Upper lobe of left lung (tissue), 6 donors: ENCODE data around the gene LYPD6B. TPM values are rescaled to one million over a fixed set of nuclear protein-coding genes. Genes with fewer than 3 reads are reported as not detected.

ENCODE experiments used
- ATAC-seq, 2 donors: fragments of 200-7000 bp; cut with Tn5 transposase; one replicate each; pipeline ENCODE4 v1.9.1; 2022; ENCODE audit warnings: mild to moderate bottlenecking in 2 of 2, moderate library complexity in 2 of 2; ENCODE audit not compliant: low FRiP score in 2 of 2
- DNase-seq, 2 donors: peaks; one replicate each; pipeline ENCODE4 v3.0.0-alpha.2; 2019 to 2020
- H3K27ac ChIP-seq, 4 donors: fragments of 200-600 bp; sonication (generic); one replicate each; pipeline ENCODE4 v1.5.1; 2016 to 2019
- H3K27me3 ChIP-seq, 4 donors: fragments of 200-600 bp; sonication (generic); one replicate each; pipeline ENCODE4 v1.5.1; 2017 to 2019
- H3K36me3 ChIP-seq, 4 donors: fragments of 200-600 bp; sonication (generic); one replicate each; pipeline ENCODE4 v1.5.1; 2016 to 2019
- H3K4me1 ChIP-seq, 4 donors: fragments of 200-600 bp; sonication (generic); one replicate each; pipeline ENCODE4 v1.5.1; 2018 to 2019
- H3K4me3 ChIP-seq, 4 donors: fragments of 200-600 bp; sonication (generic); one replicate each; pipeline ENCODE4 v1.5.1; 2017 to 2019; ENCODE audit warnings: mild to moderate bottlenecking in 2 of 4, moderate library complexity in 1 of 4
- H3K9me3 ChIP-seq, 4 donors: fragments of 200-600 bp; sonication (generic); one replicate each; pipeline ENCODE4 v1.5.1; 2018 to 2019
- CTCF ChIP-seq, 6 experiments: fragments of 450-650 bp in 4 of 6; fragments of 200-600 bp in 2 of 6; sonication (generic) in 2 of 6; IDR thresholded peaks; one replicate each; pipeline ENCODE4 v1.5.1; 2016 to 2019; ENCODE audit warnings: antibody characterized with exemption in 6 of 6
- EP300 ChIP-seq, 4 donors: sonication (generic); formaldehyde crosslinking; IDR thresholded peaks; one replicate each; pipeline ENCODE4 v1.5.1; 2017; ENCODE audit warnings: antibody characterized with exemption in 4 of 4, control low read depth in 2 of 4
- POLR2A ChIP-seq, 4 donors: fragments of 450-650 bp; IDR thresholded peaks; one replicate each; pipeline ENCODE4 v1.5.1; 2016 to 2017; ENCODE audit warnings: antibody characterized with exemption in 4 of 4, mild to moderate bottlenecking in 2 of 4
- POLR2AphosphoS5 ChIP-seq, 2 donors: sonication (generic); formaldehyde crosslinking; IDR thresholded peaks; one replicate each; pipeline ENCODE4 v1.5.1; 2017; ENCODE audit warnings: antibody characterized with exemption in 2 of 2
- WGBS, 2 donors: methylation state at CpG; one replicate each; pipeline ENCODE4 v1.1.5; 2017 to 2018; 5-methylcytosine and 5-hydroxymethylcytosine counted together
- total RNA-seq, 6 donors: library from RNA; depleted of rRNA in 4 of 6; stranded (reverse); fragments of >200 nt in 4 of 6; gene quantifications; one replicate each; pipeline versions ENCODE4 v1.1.0 to v1.2.1, GENCODE V29; 2016 to 2021
- donor health status: DM: no; HTN: no; CAD: no; lungs with moderate emphysema.
- donor health status: DM: no; HTN: yes; CAD: no; lungs with severe emphysema.

LYPD6B gene
- total RNA-seq, 6 donors from 2014 or later: 0.43 to 6.7 (median 1.1) TPM; not detected in 2

GRCh38 chr2:149098701-149099100 lies 60.2 kb downstream of the LYPD6B start:
- no peak overlapping the region for H3K4me3 ChIP-seq
- H3K36me3 ChIP-seq: no peaks in the 10 kb centered on the region
- H3K9me3 ChIP-seq: no peaks in the 10 kb centered on the region
- WGBS, 2 donors: 60 to 63% methylated on average over 2 of the region's 2 CpGs
- peaks cover 0 to 2% (median 0%) of the 10 kb centered on the region in 4 donors for H3K4me1 ChIP-seq
- H3K27ac ChIP-seq: no peak overlapping the region
- no peak for TF ChIP-seq POLR2A (IDR thresholded peaks at IDR 0.05)
- TF ChIP-seq EP300 (IDR thresholded peaks at IDR 0.05): no peak
- TF ChIP-seq POLR2AphosphoS5 (IDR thresholded peaks at IDR 0.05): no peak
- H3K27me3 ChIP-seq: no peaks in the 10 kb centered on the region
- DNase-seq (no peak), ATAC-seq (no peak)

GRCh38 chr2:149099298-149099697 lies 60.8 kb downstream of the LYPD6B start:
- H3K27me3 ChIP-seq: no peaks in the 10 kb centered on the region
- TF ChIP-seq CTCF (IDR thresholded peaks at IDR 0.05): no peak
- no peak for TF ChIP-seq POLR2A (IDR thresholded peaks at IDR 0.05)
- TF ChIP-seq EP300 (IDR thresholded peaks at IDR 0.05): no peak
- no peak for TF ChIP-seq POLR2AphosphoS5 (IDR thresholded peaks at IDR 0.05)
- no peaks in the 10 kb centered on the region for H3K36me3 ChIP-seq
- WGBS, 2 donors: 94 to 96% methylated on average over 2 to 3 of the region's 3 CpGs
- ATAC-seq (no peak), DNase-seq (no peak)
- peaks cover 0 to 2% (median 0%) of the 10 kb centered on the region in 4 donors for H3K4me1 ChIP-seq
- no peak overlapping the region for H3K4me3 ChIP-seq
- H3K9me3 ChIP-seq: no peaks in the 10 kb centered on the region
- no peak overlapping the region for H3K27ac ChIP-seq

GRCh38 chr2:149100739-149101699 lies 62.5 kb downstream of the LYPD6B start:
- H3K4me3 ChIP-seq: no peak overlapping the region
- no peaks in the 10 kb centered on the region for H3K9me3 ChIP-seq
- H3K36me3 ChIP-seq: no peaks in the 10 kb centered on the region
- ATAC-seq (no peak), DNase-seq (no peak)
- no peak overlapping the region for H3K27ac ChIP-seq
- 80 to 87% methylated on average over 12 of the region's 12 CpGs for WGBS, 2 donors
- H3K4me1 ChIP-seq: peaks cover 0 to 2% (median 0%) of the 10 kb centered on the region in 4 donors
- H3K27me3 ChIP-seq: no peaks in the 10 kb centered on the region
- no peak for TF ChIP-seq POLR2A (IDR thresholded peaks at IDR 0.05)
- TF ChIP-seq POLR2AphosphoS5 (IDR thresholded peaks at IDR 0.05): no peak
- no peak for TF ChIP-seq EP300 (IDR thresholded peaks at IDR 0.05)
- no peak for TF ChIP-seq CTCF (IDR thresholded peaks at IDR 0.05)

- H3K9me3 ChIP-seq: no peaks in the 10 kb centered on the region
- H3K27ac ChIP-seq: no peak overlapping the region
- H3K4me1 ChIP-seq: peaks cover 0 to 2% (median 0%) of the 10 kb centered on the region in 4 donors
- ATAC-seq (no peak), DNase-seq (no peak)
- no peak for TF ChIP-seq CTCF (IDR thresholded peaks at IDR 0.05)
- no peak for TF ChIP-seq POLR2A (IDR thresholded peaks at IDR 0.05)
- TF ChIP-seq EP300 (IDR thresholded peaks at IDR 0.05): no peak
- TF ChIP-seq POLR2AphosphoS5 (IDR thresholded peaks at IDR 0.05): no peak
- WGBS, 2 donors: 91 to 94% methylated on average over 2 of the region's 2 CpGs
- no peak overlapping the region for H3K4me3 ChIP-seq
- H3K36me3 ChIP-seq: no peaks in the 10 kb centered on the region
- H3K27me3 ChIP-seq: no peaks in the 10 kb centered on the region
These were observed 63.3 kb downstream of the LYPD6B start for GRCh38 chr2:149101818-149102217.

GRCh38 chr2:149103081-149103620 lies 64.7 kb downstream of the LYPD6B start:
- WGBS, 2 donors: 52 to 59% methylated on average over 3 of the region's 3 CpGs
- Histone ChIP-seq H3K27me3 (no peaks in the 10 kb centered on the region), H3K9me3 (no peaks in the 10 kb centered on the region), H3K4me3 (no peak overlapping the region), H3K36me3 (no peaks in the 10 kb centered on the region), H3K4me1 (peaks cover 0 to 2% (median 0%) of the 10 kb centered on the region in 4 donors), H3K27ac (no peak overlapping the region)
- no peak for TF ChIP-seq POLR2AphosphoS5 (IDR thresholded peaks at IDR 0.05)
- TF ChIP-seq EP300 (IDR thresholded peaks at IDR 0.05): no peak
- no peak for TF ChIP-seq POLR2A (IDR thresholded peaks at IDR 0.05)
- no peak for TF ChIP-seq CTCF (IDR thresholded peaks at IDR 0.05)
- no peak for DNase-seq
- ATAC-seq: no peak
